DOHH2 (cell line): ENCODE data around the gene DUS4L.

Experiments
- EZH2phosphoT487 ChIP-seq: fragments of 200-600 bp; sonication (generic); IDR thresholded peaks from 2 replicates; pipeline ENCODE4 v1.6.1; 2017; ENCODE audit warnings: borderline replicate concordance, mild to moderate bottlenecking, antibody characterized with exemption, low read length, moderate library complexity, mixed read lengths
- TF ChIP-seq, protein P1 (sequence below): fragments of 200-600 bp; sonication (generic); IDR thresholded peaks from one replicate; pipeline ENCODE4 v1.5.1; 2014; ENCODE audit warnings: antibody characterized with exemption, mild to moderate bottlenecking, low read depth, low read length; ENCODE audit not compliant: poor library complexity, severe bottlenecking

DNA sequence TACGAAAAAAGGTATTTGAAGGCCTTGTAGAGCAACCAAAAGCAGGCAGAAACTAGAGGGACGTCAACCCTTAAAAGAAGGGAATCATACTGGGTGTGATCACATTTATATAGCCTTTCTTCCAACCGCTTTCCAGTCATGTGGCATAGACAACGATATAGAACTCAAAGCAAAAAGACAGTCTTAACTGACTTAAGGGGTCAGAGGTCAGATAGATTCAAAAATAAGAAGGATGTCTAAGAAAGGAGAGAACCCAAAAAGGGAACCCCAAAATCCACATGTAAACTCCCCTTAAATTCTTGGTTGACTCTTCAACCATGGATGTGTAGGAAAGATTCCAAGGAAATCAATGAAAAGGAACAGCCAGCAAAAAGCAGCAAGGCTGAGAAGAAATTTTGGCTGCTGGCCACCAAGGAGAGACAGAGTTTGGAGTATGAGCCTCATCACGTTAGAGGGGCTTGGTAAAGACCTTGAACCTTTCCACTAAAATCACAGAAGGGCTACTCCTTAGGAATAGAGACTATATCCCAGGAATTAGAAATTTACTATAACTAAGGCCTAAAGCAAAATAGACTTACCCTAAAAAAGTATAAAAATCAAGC, 24.9 kb downstream of the DUS4L start:
- TF ChIP-seq, protein P1, sequence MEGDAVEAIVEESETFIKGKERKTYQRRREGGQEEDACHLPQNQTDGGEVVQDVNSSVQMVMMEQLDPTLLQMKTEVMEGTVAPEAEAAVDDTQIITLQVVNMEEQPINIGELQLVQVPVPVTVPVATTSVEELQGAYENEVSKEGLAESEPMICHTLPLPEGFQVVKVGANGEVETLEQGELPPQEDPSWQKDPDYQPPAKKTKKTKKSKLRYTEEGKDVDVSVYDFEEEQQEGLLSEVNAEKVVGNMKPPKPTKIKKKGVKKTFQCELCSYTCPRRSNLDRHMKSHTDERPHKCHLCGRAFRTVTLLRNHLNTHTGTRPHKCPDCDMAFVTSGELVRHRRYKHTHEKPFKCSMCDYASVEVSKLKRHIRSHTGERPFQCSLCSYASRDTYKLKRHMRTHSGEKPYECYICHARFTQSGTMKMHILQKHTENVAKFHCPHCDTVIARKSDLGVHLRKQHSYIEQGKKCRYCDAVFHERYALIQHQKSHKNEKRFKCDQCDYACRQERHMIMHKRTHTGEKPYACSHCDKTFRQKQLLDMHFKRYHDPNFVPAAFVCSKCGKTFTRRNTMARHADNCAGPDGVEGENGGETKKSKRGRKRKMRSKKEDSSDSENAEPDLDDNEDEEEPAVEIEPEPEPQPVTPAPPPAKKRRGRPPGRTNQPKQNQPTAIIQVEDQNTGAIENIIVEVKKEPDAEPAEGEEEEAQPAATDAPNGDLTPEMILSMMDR, result no peak
- TF ChIP-seq EZH2phosphoT487, result no peak
